Suprapubic skin (tissue), 3 donors: ENCODE data around the gene MMP17.

Source experiments
- CTCF ChIP-seq, 2 donors: fragments of 200-600 bp in 1 of 2; fragments of 450-650 bp in 1 of 2; sonication (generic) in 1 of 2; IDR thresholded peaks; one replicate each; pipeline ENCODE4 v1.5.1; 2016 to 2019; ENCODE audit warnings: antibody characterized with exemption in 2 of 2, mild to moderate bottlenecking in 1 of 2, moderate library complexity in 1 of 2
- EP300 ChIP-seq: sonication (generic); formaldehyde crosslinking; IDR thresholded peaks from one replicate; pipeline ENCODE4 v1.6.1; 2017; ENCODE audit warnings: antibody characterized with exemption

GRCh38 chr12:131844656-131845055, 16.5 kb downstream of the MMP17 start:
- TF ChIP-seq CTCF (IDR thresholded peaks at IDR 0.05) (no peak), EP300 (no peak)
